HepG2 (cell line): Measurements from ENCODE around the gene SIVA1. TPM values are rescaled to one million over a fixed set of nuclear protein-coding genes. Genes with fewer than 3 reads are reported as not detected.

Source experiments
- ATAC-seq: fragments of 200-7000 bp; cut with Tn5 transposase; 3 replicates; pipeline ENCODE4 v1.9.1; 2020; ENCODE audit warnings: mild to moderate bottlenecking, moderate library complexity
- BruUV-seq: library from RNA; stranded (reverse); fragments of 400-500 nt; replicated peaks from 2 replicates; lab custom pipeline; 2021; lab: Mats Ljungman, UMichigan
- CTCF ChIA-PET: fragments of 300-600 bp; formaldehyde crosslinking; extraction: SDS; loops from one replicate; lab custom pipeline; 2021; ENCODE audit warnings: low total read pairs, inconsistent platforms, low intra/inter-chr PET ratio; lab: Yijun Ruan, JAX
- POLR2A ChIA-PET: fragments of 350-600 bp; sonication (Branson Sonifier 250); formaldehyde crosslinking; loops from one replicate; lab custom pipeline; 2020; ENCODE audit warnings: antibody characterized with exemption, inconsistent platforms; lab: Yijun Ruan, JAX
- DNase-seq: peaks from one replicate; pipeline ENCODE4 v3.0.0-alpha.2; 2015; ENCODE audit warnings: low spot score
- FAIRE-seq: peaks from 3 replicates; lab custom pipeline; 2011; peaks lifted over from hg19 to GRCh38; lab: Jason Lieb, UNC
- H2AFZ ChIP-seq: one replicate; pipeline ENCODE4 v1.6.1; 2011; ENCODE audit warnings: low read length, inconsistent platforms
- H3K27ac ChIP-seq: fragments of 300-600 bp; 3 replicates; pipeline ENCODE4 v1.8.0; 2011; ENCODE audit warnings: mixed run types, mild to moderate bottlenecking, mixed read lengths, low read length, inconsistent platforms; ENCODE audit not compliant: insufficient read depth; ENCODE audit errors: extremely low read length
- H3K27me3 ChIP-seq, 2 experiments: fragments of 200-600 bp in 1 of 2; 2 replicates in 1 of 2; 3 replicates in 1 of 2; pipeline versions ENCODE4 v1.6.0 to v1.8.0; 2011; ENCODE audit warnings: low read length in 2 of 2, mild to moderate bottlenecking in 2 of 2, moderate library complexity in 2 of 2, inconsistent platforms in 1 of 2; ENCODE audit not compliant: insufficient read depth in 2 of 2, control insufficient read depth in 1 of 2
- H3K36me3 ChIP-seq, 2 experiments: fragments of 200-600 bp in 1 of 2; replicated peaks in 1 of 2; 2 replicates in 1 of 2; 3 replicates in 1 of 2; pipeline versions ENCODE4 v1.5.1 to v1.8.0; 2011; ENCODE audit warnings: low read length in 2 of 2, inconsistent platforms in 1 of 2; ENCODE audit not compliant: insufficient read depth in 2 of 2, control insufficient read depth in 1 of 2
- H3K4me1 ChIP-seq: 2 replicates; pipeline ENCODE4 v1.5.1; 2012; ENCODE audit warnings: low read length, inconsistent platforms; ENCODE audit not compliant: insufficient read depth
- H3K4me2 ChIP-seq: 2 replicates; pipeline ENCODE4 v1.6.0; 2011; ENCODE audit warnings: low read depth, low read length, inconsistent platforms
- H3K4me3 ChIP-seq, 3 experiments: fragments of 200-600 bp in 1 of 3; sonication (generic), shearing (Covaris generic) in 1 of 3; replicated peaks in 1 of 3; 2 replicates each; pipeline ENCODE4 v1.5.1; 2011 to 2016; ENCODE audit warnings: low read length in 3 of 3, inconsistent platforms in 2 of 3, low read depth in 2 of 3, mild to moderate bottlenecking in 2 of 3, control low read depth in 1 of 3, mixed read lengths in 1 of 3; ENCODE audit not compliant: insufficient read depth in 1 of 3
- H3K79me2 ChIP-seq: one replicate; pipeline ENCODE4 v1.6.1; 2011; ENCODE audit warnings: low read length, inconsistent platforms; ENCODE audit not compliant: insufficient read depth
- H3K9ac ChIP-seq: 2 replicates; pipeline ENCODE4 v1.6.0; 2011; ENCODE audit warnings: mild to moderate bottlenecking, low read depth, low read length, inconsistent platforms; ENCODE audit not compliant: insufficient read depth
- H3K9me3 ChIP-seq: 2 replicates; pipeline ENCODE4 v1.5.1; 2012; ENCODE audit warnings: mild to moderate bottlenecking, low read length
- H4K20me1 ChIP-seq: 2 replicates; pipeline ENCODE4 v1.6.0; 2011; ENCODE audit warnings: inconsistent platforms, mild to moderate bottlenecking, low read length, moderate library complexity; ENCODE audit not compliant: insufficient read depth
- CBX2 ChIP-seq, 2 experiments: fragments of 200-600 bp in 1 of 2; sonication (generic); formaldehyde crosslinking in 1 of 2; IDR thresholded peaks; 2 replicates each; pipeline versions ENCODE4 v1.7.0 to v1.8.1; 2018 to 2022; ENCODE audit warnings: low read depth in 2 of 2, low read length in 1 of 2, mild to moderate bottlenecking in 1 of 2, missing genetic modification reagents in 1 of 2
- ERF ChIP-seq: IDR thresholded peaks from 2 replicates; pipeline ENCODE4 v1.6.1; 2018; ENCODE audit warnings: missing biosample characterization, missing genetic modification reagents
- FOSL1 ChIP-seq: sonication (generic); formaldehyde crosslinking; IDR thresholded peaks from 2 replicates; pipeline ENCODE4 v1.9.0; 2021; ENCODE audit warnings: missing genetic modification reagents, borderline replicate concordance
- HNRNPLL ChIP-seq: fragments of 200-400 bp; formaldehyde crosslinking; IDR thresholded peaks from 2 replicates; pipeline ENCODE4 v1.6.1; 2017; ENCODE audit warnings: mild to moderate bottlenecking, low read depth, low read length; ENCODE audit not compliant: poor library complexity, severe bottlenecking
- KLF12 ChIP-seq: sonication (generic); formaldehyde crosslinking; IDR thresholded peaks from 2 replicates; pipeline ENCODE4 v1.4.0; 2020; ENCODE audit warnings: missing genetic modification reagents, borderline replicate concordance
- MAF1 ChIP-seq: sonication (generic); formaldehyde crosslinking; IDR thresholded peaks from 2 replicates; pipeline ENCODE4 v1.5.0; 2020; ENCODE audit warnings: missing genetic modification reagents, borderline replicate concordance
- NAIF1 ChIP-seq: sonication (generic); formaldehyde crosslinking; IDR thresholded peaks from 2 replicates; pipeline ENCODE4 v1.5.0; 2020; ENCODE audit warnings: mild to moderate bottlenecking, missing genetic modification reagents, borderline replicate concordance
- NFAT5 ChIP-seq: sonication (generic); formaldehyde crosslinking; IDR thresholded peaks from 2 replicates; pipeline ENCODE4 v1.4.0; 2020; ENCODE audit warnings: missing genetic modification reagents
- NFYC ChIP-seq: IDR thresholded peaks from 2 replicates; pipeline ENCODE4 v1.6.1; 2016; ENCODE audit warnings: missing genetic modification reagents, missing compliant biosample characterization
- RBM39 ChIP-seq: fragments of 200-400 bp; formaldehyde crosslinking; IDR thresholded peaks from one replicate; pipeline ENCODE4 v1.6.1; 2018; ENCODE audit warnings: antibody characterized with exemption, mild to moderate bottlenecking, low read depth, low read length; ENCODE audit not compliant: poor library complexity, severe bottlenecking
- SNRNP70 ChIP-seq: fragments of 200-400 bp; formaldehyde crosslinking; IDR thresholded peaks from 2 replicates; pipeline ENCODE4 v1.6.1; 2017; ENCODE audit warnings: mild to moderate bottlenecking, low read depth, low read length, moderate library complexity
- SPEN ChIP-seq: sonication (generic); formaldehyde crosslinking; IDR thresholded peaks from 2 replicates; pipeline ENCODE4 v1.5.1; 2020; ENCODE audit warnings: low read depth, mild to moderate bottlenecking, missing genetic modification reagents
- TFDP1 ChIP-seq: IDR thresholded peaks from 2 replicates; pipeline ENCODE4 v1.6.1; 2016; ENCODE audit warnings: missing compliant biosample characterization, missing genetic modification reagents, borderline replicate concordance
- ZNF616 ChIP-seq: sonication (generic); formaldehyde crosslinking; IDR thresholded peaks from 2 replicates; pipeline ENCODE4 v1.5.0; 2020; ENCODE audit warnings: low read depth, mild to moderate bottlenecking, missing genetic modification reagents
- ZNF670 ChIP-seq: sonication (generic); formaldehyde crosslinking; IDR thresholded peaks from 2 replicates; pipeline ENCODE4 v1.8.0; 2022; ENCODE audit warnings: mild to moderate bottlenecking, missing genetic modification reagents, borderline replicate concordance
- WGBS: methylation state at CpG from one replicate; pipeline ENCODE4 v1.1.6; 2017; ENCODE audit warnings: low lambda C conversion rate; 5-methylcytosine and 5-hydroxymethylcytosine counted together
- in situ Hi-C: cut with HindIII; loops from 2 replicates; pipeline ENCODE4 v1.10.0; 2017; ENCODE audit warnings: low pct_unique_long_range_greater_than_20kb; ENCODE audit not compliant: extremely low pct_ligation_motif_present
- intact Hi-C: fragments of 100-400 bp; cut with micrococcal nuclease; formaldehyde crosslinking; loops from one replicate; pipeline ENCODE4 v1.10.0; 2022; ENCODE audit not compliant: unreplicated experiment
- polyA plus RNA-seq, 8 experiments: library from polyadenylated mRNA; depleted of rRNA in 3 of 8; stranded (reverse) in 7 of 8; unstranded in 1 of 8; fragments of >200 nt; fragmentation: Illumina TruSeq in 4 of 8; extraction: Trizol in 4 of 8; gene quantifications; 2 replicates each; pipeline versions ENCODE4 v1.2.1 to v1.2.3, GENCODE V29; 2011 to 2016; ENCODE audit warnings: low read depth in 4 of 8, missing spikeins in 1 of 8, mixed read lengths in 1 of 8; ENCODE audit not compliant: insufficient read depth in 1 of 8
- total RNA-seq, 5 experiments: library from RNA; depleted of rRNA; stranded (reverse); fragments of >200 nt; fragmentation: Illumina TruSeq; extraction: Trizol; gene quantifications; 2 replicates each; pipeline ENCODE4 v1.2.3, GENCODE V29; 2016; ENCODE audit warnings: low read depth in 1 of 5

The SIVA1 gene
- total and polyA plus RNA-seq, 2 of the 13 experiments (the other 11 are each of a cell fraction or from before 2014, with no cell fraction given), result 123 to 186 TPM

- CTCF ChIA-PET, result no interaction called here
- no peaks in the 10 kb centered on the region for H3K27me3 ChIP-seq
- FAIRE-seq (no peak), ATAC-seq (no peak), DNase-seq (no peak)
- no TSS peak for BruUV-seq
- in situ Hi-C loops, result no loop called here
- WGBS, result 95% methylated on average over 20 of the region's 20 CpGs
- H3K4me2 ChIP-seq, result no peak overlapping the region
- POLR2A ChIA-PET, result no interaction called here
- intact Hi-C loops, result no loop called here
- no peak overlapping the region for H3K4me3 ChIP-seq
- no peaks in the 10 kb centered on the region for H4K20me1 ChIP-seq
- no peak overlapping the region for H2AFZ ChIP-seq
- peaks cover 5 to 10% of the 10 kb centered on the region in 2 experiments; a peak in 2 of 5 replicates for H3K36me3 ChIP-seq
- no peaks in the 10 kb centered on the region for H3K79me2 ChIP-seq
- H3K9me3 ChIP-seq, result no peaks in the 10 kb centered on the region
- H3K27ac ChIP-seq, result no peak overlapping the region
- no peak overlapping the region for H3K9ac ChIP-seq
- H3K4me1 ChIP-seq, result peaks cover 16% of the 10 kb centered on the region
- no peak for TF ChIP-seq HNRNPLL
- TF ChIP-seq NAIF1 (CRISPR knock-in tag), result no peak
- no peak for TF ChIP-seq ZNF670 (CRISPR knock-in tag)
- TF ChIP-seq FOSL1, result no peak
- TF ChIP-seq SNRNP70, result no peak
- no peak for TF ChIP-seq SPEN
- TF ChIP-seq RBM39, result no peak
- no peak for TF ChIP-seq CBX2 (IDR thresholded peaks at IDR 0.05; ENCODE audit: low read depth, low read length)
- TF ChIP-seq CBX2 (CRISPR knock-in tag; IDR thresholded peaks at IDR 0.05; ENCODE audit: low read depth), result no peak
- TF ChIP-seq ZNF616 (CRISPR knock-in tag), result no peak
- TF ChIP-seq NFAT5 (CRISPR knock-in tag), result no peak
- no peak for TF ChIP-seq NFYC (CRISPR knock-in tag)
- TF ChIP-seq ERF (CRISPR knock-in tag), result no peak
- TF ChIP-seq TFDP1 (CRISPR knock-in tag), result no peak
- TF ChIP-seq MAF1 (CRISPR knock-in tag), result no peak
- no peak for TF ChIP-seq KLF12 (CRISPR knock-in tag)
Measured at GRCh38 chr14:104717646-104718045, 35.3 kb upstream of the SIVA1 start.
